Large intestine (tissue), 12 donors: ENCODE results near the gene ACSBG1. TPM values are rescaled to one million over a fixed set of nuclear protein-coding genes. Genes with fewer than 3 reads are reported as not detected.

Experiments used
- DNase-seq, 2 donors: peaks; one replicate each; pipeline versions ENCODE4 v3.0.0 to v3.0.0-alpha.2; 2013
- H3K27ac ChIP-seq: one replicate; pipeline ENCODE4 v1.5.1; 2013; ENCODE audit warnings: low read length
- H3K27me3 ChIP-seq: 2 replicates; pipeline ENCODE4 v1.6.1; 2013; ENCODE audit warnings: low read length; ENCODE audit not compliant: control insufficient read depth, insufficient read depth
- H3K36me3 ChIP-seq: 2 replicates; pipeline ENCODE4 v1.6.1; 2013; ENCODE audit warnings: low read length; ENCODE audit not compliant: control insufficient read depth, insufficient read depth
- H3K4me1 ChIP-seq: one replicate; pipeline ENCODE4 v1.6.1; 2013; ENCODE audit warnings: low read length; ENCODE audit not compliant: control insufficient read depth, insufficient read depth
- H3K4me3 ChIP-seq: one replicate; pipeline ENCODE4 v1.5.1; 2013; ENCODE audit warnings: low read length
- H3K9me3 ChIP-seq: one replicate; pipeline ENCODE4 v1.6.1; 2013; ENCODE audit warnings: mild to moderate bottlenecking, low read depth, low read length, moderate library complexity; ENCODE audit not compliant: control insufficient read depth
- WGBS: methylation state at CpG from one replicate; pipeline ENCODE4 v1.1.5; 2013; ENCODE audit warnings: low lambda C conversion rate; ENCODE audit not compliant: insufficient coverage; 5-methylcytosine and 5-hydroxymethylcytosine counted together
- long read RNA-seq, 11 donors: transcript quantifications; one replicate each; lab custom pipeline, GENCODE V29; 2026
- polyA plus RNA-seq: library from polyadenylated mRNA; unstranded; fragments of 120-200 nt; gene quantifications from one replicate; pipeline ENCODE4 v1.2.1, GENCODE V29; 2013

Gene ACSBG1
- polyA plus RNA-seq: 1.1 TPM
- long read RNA-seq, donor 1: 0 reads
- long read RNA-seq, donor 2: 0 reads
- long read RNA-seq, donor 3: 0 reads
- long read RNA-seq, donor 4: 0 reads
- long read RNA-seq, donor 5: 0 reads
- long read RNA-seq, donor 6: 0 reads
- long read RNA-seq, donor 7, full-length matches to known transcripts: 1 of 1 reads
- long read RNA-seq, donor 7, partial matches to known transcripts: 0 of 1 reads
- long read RNA-seq, donor 7, other reads (novel, unspliced or antisense): 0 of 1 reads
- long read RNA-seq, donor 8, partial matches to known transcripts: 39 of 49 reads
- long read RNA-seq, donor 8, other reads (novel, unspliced or antisense): 10 of 49 reads
- long read RNA-seq, donor 9: 0 reads
- long read RNA-seq, donor 10, partial matches to known transcripts: 0 of 21 reads
- long read RNA-seq, donor 10, other reads (novel, unspliced or antisense): 21 of 21 reads
- long read RNA-seq, donor 11, partial matches to known transcripts: 0 of 23 reads
- long read RNA-seq, donor 11, other reads (novel, unspliced or antisense): 23 of 23 reads

- H3K4me1 ChIP-seq: peaks cover 8% of the 10 kb centered on the region
- no peaks in the 10 kb centered on the region for H3K27me3 ChIP-seq
- WGBS: no CpG with 5 or more reads among the region's 6 CpGs
- H3K4me3 ChIP-seq: no peak within 1 kb of the TSS
- no peaks in the 10 kb centered on the region for H3K9me3 ChIP-seq
- no peaks in the 10 kb centered on the region for H3K36me3 ChIP-seq
- no peak within 1 kb of the TSS for H3K27ac ChIP-seq
- DNase-seq: no peak
Measured at GRCh38 chr15:78234515-78235040, at the start of gene ACSBG1. TSS of gene ACSBG1 (minus strand) at chr15:78234565. CDS start at chr15:78234501, 64 bp downstream.

- H3K27ac ChIP-seq: no peak overlapping the region
- H3K27me3 ChIP-seq: no peaks in the 10 kb centered on the region
- no peak for DNase-seq
- H3K4me1 ChIP-seq: no peaks in the 10 kb centered on the region
- no CpG with 5 or more reads among the region's 2 CpGs for WGBS
- H3K36me3 ChIP-seq: peaks cover 64% of the 10 kb centered on the region
- H3K4me3 ChIP-seq: no peak overlapping the region
- H3K9me3 ChIP-seq: no peaks in the 10 kb centered on the region
Measured at GRCh38 chr15:78282324-78282723, 48.0 kb upstream of the ACSBG1 start.

- H3K36me3 ChIP-seq: peaks cover 57% of the 10 kb centered on the region
- no peaks in the 10 kb centered on the region for H3K4me1 ChIP-seq
- H3K27me3 ChIP-seq: no peaks in the 10 kb centered on the region
- no peak overlapping the region for H3K27ac ChIP-seq
- 92% methylated on average over 6 of the region's 13 CpGs for WGBS
- H3K9me3 ChIP-seq: no peaks in the 10 kb centered on the region
- H3K4me3 ChIP-seq: no peak overlapping the region
- DNase-seq: no peak
Measured at GRCh38 chr15:78280319-78281072, 46.1 kb upstream of the ACSBG1 start.

- WGBS: no CpG with 5 or more reads among the region's 6 CpGs
Measured at GRCh38 chr15:78276064-78276943, 41.9 kb upstream of the ACSBG1 start.

GRCh38 chr15:78274994-78275393 lies 40.6 kb upstream of the ACSBG1 start:
- DNase-seq: no peak
- peaks cover 34% of the 10 kb centered on the region for H3K36me3 ChIP-seq
- H3K27ac ChIP-seq: no peak overlapping the region
- no peaks in the 10 kb centered on the region for H3K27me3 ChIP-seq
- H3K9me3 ChIP-seq: no peaks in the 10 kb centered on the region
- no CpG with 5 or more reads among the region's 5 CpGs for WGBS
- no peak overlapping the region for H3K4me3 ChIP-seq
- no peaks in the 10 kb centered on the region for H3K4me1 ChIP-seq

More at GRCh38 chr15:78276064-78276943, 41.9 kb upstream of the ACSBG1 start:
- no peaks in the 10 kb centered on the region for H3K9me3 ChIP-seq
- peaks cover 42% of the 10 kb centered on the region for H3K36me3 ChIP-seq
- no peak for DNase-seq
- H3K4me3 ChIP-seq: no peak overlapping the region
- H3K4me1 ChIP-seq: no peaks in the 10 kb centered on the region
- no peak overlapping the region for H3K27ac ChIP-seq
- H3K27me3 ChIP-seq: no peaks in the 10 kb centered on the region

- DNase-seq: no peak
- Histone ChIP-seq H3K27ac (no peak overlapping the region), H3K27me3 (no peaks in the 10 kb centered on the region), H3K4me3 (no peak overlapping the region), H3K4me1 (no peaks in the 10 kb centered on the region), H3K36me3 (peaks cover 21% of the 10 kb centered on the region), H3K9me3 (no peaks in the 10 kb centered on the region)
- no CpG with 5 or more reads among the region's 3 CpGs for WGBS
Measured at GRCh38 chr15:78272776-78273175, 38.4 kb upstream of the ACSBG1 start.

- no CpG with 5 or more reads among the region's 2 CpGs for WGBS
- Histone ChIP-seq H3K4me3 (no peak overlapping the region), H3K27ac (no peak overlapping the region), H3K4me1 (no peaks in the 10 kb centered on the region), H3K9me3 (no peaks in the 10 kb centered on the region), H3K27me3 (no peaks in the 10 kb centered on the region), H3K36me3 (peaks cover 18% of the 10 kb centered on the region)
- DNase-seq: no peak
Measured at GRCh38 chr15:78272316-78272715, 38.0 kb upstream of the ACSBG1 start.

- Histone ChIP-seq H3K4me1 (peaks cover 6% of the 10 kb centered on the region), H3K27ac (no peak overlapping the region), H3K27me3 (no peaks in the 10 kb centered on the region), H3K36me3 (peaks cover 4% of the 10 kb centered on the region), H3K4me3 (no peak overlapping the region), H3K9me3 (no peaks in the 10 kb centered on the region)
- no peak for DNase-seq
- no CpG with 5 or more reads among the region's 2 CpGs for WGBS
Measured at GRCh38 chr15:78266806-78267205, 32.4 kb upstream of the ACSBG1 start.

- peaks cover 3% of the 10 kb centered on the region for H3K36me3 ChIP-seq
- no peak overlapping the region for H3K4me3 ChIP-seq
- peaks cover 6% of the 10 kb centered on the region for H3K4me1 ChIP-seq
- H3K27me3 ChIP-seq: no peaks in the 10 kb centered on the region
- no peak overlapping the region for H3K27ac ChIP-seq
- no peak for DNase-seq
- no peaks in the 10 kb centered on the region for H3K9me3 ChIP-seq
Measured at GRCh38 chr15:78266229-78266628, 31.9 kb upstream of the ACSBG1 start.
